Measurements from ENCODE around the gene CERK. TPM values are rescaled to one million over a fixed set of nuclear protein-coding genes. Genes with fewer than 3 reads are reported as not detected.

The CERK gene
- total RNA-seq, 4 donors from 2014 or later, result 14.6 to 34.0 (median 26.6) TPM

DNA sequence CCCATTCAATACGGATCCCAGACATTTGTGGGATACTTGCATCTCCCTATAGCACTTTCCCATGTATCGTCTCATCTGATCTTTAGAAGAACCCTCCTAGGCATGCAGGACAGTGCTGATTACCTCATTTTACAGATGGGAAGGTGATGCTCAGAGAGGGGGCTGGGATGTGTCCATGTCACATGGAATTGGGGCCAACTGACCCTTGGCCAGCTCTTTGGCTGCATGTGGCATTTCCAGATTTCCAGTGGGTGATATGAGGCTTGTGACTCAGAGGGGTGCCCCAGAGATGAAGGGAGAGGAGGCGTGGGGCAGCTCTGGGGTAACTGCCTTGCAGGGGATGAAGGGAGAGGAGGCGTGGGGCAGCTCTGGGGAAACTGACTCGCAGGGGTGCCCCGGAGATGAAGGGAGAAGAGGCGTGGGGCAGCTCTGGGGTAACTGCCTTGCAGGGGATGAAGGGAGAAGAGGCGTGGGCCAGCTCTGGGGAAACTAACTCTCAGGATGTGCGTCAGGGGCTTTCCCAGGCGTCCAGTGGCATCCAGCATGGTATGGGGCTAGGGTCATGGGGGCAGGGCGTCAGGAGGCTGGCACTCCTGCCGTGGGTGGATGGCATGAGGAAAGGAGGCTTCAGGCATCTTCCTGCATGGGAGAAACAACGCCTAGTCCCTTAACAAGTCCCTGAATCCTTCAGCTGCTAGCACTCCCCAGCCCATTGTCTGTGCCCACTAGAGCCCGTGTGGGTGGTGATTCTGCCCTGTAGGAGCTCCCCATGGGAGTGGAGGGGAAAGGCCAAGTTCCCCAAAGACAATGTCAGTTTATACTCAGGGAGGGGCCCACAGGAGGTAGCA is 11.9 kb upstream of the CERK start:
- H3K27me3 ChIP-seq, result peaks cover 0 to 9% (median 0%) of the 10 kb centered on the region in 4 donors
- DNase-seq, result no peak
- H3K9me3 ChIP-seq, result no peaks in the 10 kb centered on the region
- H3K4me1 ChIP-seq, result peaks cover 43 to 64% (median 49%) of the 10 kb centered on the region in 3 donors
- intact Hi-C loops (cut with DNase I), result no loop called here
- no peaks in the 10 kb centered on the region for H3K36me3 ChIP-seq
- TF ChIP-seq POLR2A (IDR thresholded peaks at IDR 0.05), result no peak
- TF ChIP-seq, protein P1, sequence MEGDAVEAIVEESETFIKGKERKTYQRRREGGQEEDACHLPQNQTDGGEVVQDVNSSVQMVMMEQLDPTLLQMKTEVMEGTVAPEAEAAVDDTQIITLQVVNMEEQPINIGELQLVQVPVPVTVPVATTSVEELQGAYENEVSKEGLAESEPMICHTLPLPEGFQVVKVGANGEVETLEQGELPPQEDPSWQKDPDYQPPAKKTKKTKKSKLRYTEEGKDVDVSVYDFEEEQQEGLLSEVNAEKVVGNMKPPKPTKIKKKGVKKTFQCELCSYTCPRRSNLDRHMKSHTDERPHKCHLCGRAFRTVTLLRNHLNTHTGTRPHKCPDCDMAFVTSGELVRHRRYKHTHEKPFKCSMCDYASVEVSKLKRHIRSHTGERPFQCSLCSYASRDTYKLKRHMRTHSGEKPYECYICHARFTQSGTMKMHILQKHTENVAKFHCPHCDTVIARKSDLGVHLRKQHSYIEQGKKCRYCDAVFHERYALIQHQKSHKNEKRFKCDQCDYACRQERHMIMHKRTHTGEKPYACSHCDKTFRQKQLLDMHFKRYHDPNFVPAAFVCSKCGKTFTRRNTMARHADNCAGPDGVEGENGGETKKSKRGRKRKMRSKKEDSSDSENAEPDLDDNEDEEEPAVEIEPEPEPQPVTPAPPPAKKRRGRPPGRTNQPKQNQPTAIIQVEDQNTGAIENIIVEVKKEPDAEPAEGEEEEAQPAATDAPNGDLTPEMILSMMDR (IDR thresholded peaks at IDR 0.05), result no peak
- no peak overlapping the region for H3K4me3 ChIP-seq
- peak overlapping the region in 3 of 4 donors; percentile 5 to 50 (median 16) for H3K27ac ChIP-seq
- 51 to 62% methylated on average over 7 to 12 of the region's 14 CpGs for WGBS, 2 donors

DNA sequence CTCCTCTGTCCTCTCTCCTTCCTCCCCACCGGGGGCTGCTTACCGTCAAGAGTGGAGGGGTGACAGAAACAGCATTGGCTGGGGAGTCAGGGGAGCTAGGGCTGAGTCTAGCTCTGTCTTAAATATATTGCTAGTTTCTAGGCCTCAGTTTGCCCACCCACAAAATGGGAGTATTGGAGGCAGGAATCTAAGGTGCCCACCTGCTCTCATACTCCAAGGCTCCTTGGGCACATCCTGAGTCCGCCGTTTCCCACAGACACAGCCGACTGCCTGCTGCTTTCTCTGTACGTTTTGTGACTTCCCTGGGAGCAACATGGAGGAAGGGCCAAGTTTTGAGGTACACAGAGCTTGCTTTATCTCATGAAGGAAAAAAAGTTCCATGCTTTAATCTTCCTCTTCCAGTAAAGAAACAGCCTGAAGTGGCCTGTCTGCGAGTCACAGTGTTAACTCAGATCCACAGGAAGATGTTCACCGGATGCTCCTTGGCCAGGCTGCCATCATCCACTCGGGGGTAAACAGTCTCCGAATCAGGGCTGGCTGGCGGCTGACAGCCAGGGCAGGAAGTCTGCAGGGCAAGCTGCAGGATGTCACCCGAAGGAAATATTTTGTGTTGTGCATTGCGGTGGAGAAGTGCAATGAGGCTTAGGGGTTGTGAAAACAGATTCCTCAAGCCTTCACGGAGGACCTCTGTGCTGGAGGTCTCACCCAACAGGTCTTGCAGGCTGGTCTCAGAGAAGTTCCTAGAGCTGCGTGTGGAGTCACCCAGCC is 11.0 kb upstream of the CERK start:
- peaks cover 0 to 9% (median 0%) of the 10 kb centered on the region in 4 donors for H3K27me3 ChIP-seq
- H3K4me1 ChIP-seq, result peaks cover 35 to 55% (median 40%) of the 10 kb centered on the region in 3 donors
- no peak overlapping the region for H3K4me3 ChIP-seq
- intact Hi-C loops (cut with DNase I), result no loop called here
- TF ChIP-seq POLR2A (IDR thresholded peaks at IDR 0.05), result no peak
- TF ChIP-seq, protein P1 (IDR thresholded peaks at IDR 0.05), result no peak
- DNase-seq, result no peak
- no peaks in the 10 kb centered on the region for H3K36me3 ChIP-seq
- WGBS, 2 donors, result 29 to 79% methylated on average over 2 to 12 of the region's 15 CpGs
- no peaks in the 10 kb centered on the region for H3K9me3 ChIP-seq
- peak overlapping the region in 2 of 4 donors; percentile 16 to 50 for H3K27ac ChIP-seq

DNA sequence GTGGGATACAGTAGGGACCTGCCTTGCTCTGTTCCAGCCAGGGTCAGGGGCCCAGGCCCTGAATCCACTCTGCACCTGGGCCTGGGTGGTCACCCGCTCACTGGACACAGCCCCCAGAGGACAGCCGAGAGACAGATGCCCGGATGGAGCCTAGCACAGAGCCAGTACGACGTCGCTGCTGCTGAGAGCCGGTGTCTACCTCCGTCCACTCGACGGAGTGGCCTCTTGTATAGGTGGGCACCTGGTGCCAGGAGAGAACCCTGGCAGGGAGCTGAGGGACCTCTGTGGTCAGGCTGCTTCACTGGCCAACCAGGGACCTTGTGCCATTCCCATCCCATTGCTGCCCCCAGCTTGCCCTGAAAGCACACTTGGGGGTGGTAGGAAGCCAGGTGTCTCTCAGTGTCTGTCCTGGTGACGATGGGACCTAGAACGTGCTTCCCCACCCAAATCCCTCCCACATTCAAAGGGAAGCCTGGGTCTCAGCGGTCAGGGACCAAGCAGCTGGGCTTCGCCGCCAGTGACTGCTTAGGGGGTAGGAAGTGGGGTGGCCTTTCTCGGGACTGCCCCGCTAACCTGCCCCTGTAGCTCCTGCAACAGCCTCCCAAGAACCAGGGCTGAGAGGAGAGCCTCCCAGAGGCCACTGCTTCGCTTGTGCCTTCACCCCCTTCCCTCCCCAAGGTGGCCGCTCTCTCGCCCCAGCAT is 10.3 kb upstream of the CERK start:
- Histone ChIP-seq H3K9me3 (no peaks in the 10 kb centered on the region), H3K4me1 (peaks cover 28 to 48% (median 33%) of the 10 kb centered on the region in 3 donors), H3K4me3 (no peak overlapping the region), H3K27me3 (peaks cover 0 to 9% (median 0%) of the 10 kb centered on the region in 4 donors), H3K27ac (peak overlapping the region in 2 of 4 donors; percentile 16 to 50), H3K36me3 (no peaks in the 10 kb centered on the region)
- intact Hi-C loops (cut with DNase I), result no loop called here
- no peak for TF ChIP-seq POLR2A (IDR thresholded peaks at IDR 0.05)
- TF ChIP-seq, protein P1 (IDR thresholded peaks at IDR 0.05), result no peak
- no peak for DNase-seq
- WGBS, 2 donors, result 68 to 95% methylated on average over 6 to 8 of the region's 20 CpGs

DNA sequence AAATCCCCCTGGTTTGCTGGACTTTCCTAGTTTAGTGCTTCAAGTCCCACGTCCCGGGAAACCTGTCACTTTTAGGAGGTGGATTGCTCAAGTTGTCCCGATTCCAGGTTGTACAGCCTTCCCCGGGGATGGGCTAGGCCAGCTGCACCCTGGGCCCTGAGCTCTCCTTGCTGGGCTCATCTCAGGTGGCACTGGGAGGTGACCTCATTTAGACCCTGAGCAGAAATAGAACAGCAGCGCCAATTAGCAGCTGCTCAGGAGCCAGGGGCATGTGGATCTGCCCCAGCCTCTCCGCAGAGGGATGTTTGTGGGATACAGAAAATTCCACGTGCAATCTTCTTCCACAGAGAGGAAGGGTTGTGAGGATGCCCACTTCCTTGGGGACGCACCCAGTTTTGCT is 9.6 kb upstream of the CERK start:
- intact Hi-C loops (cut with DNase I), result no loop called here
- no peak for TF ChIP-seq POLR2A (IDR thresholded peaks at IDR 0.05)
- TF ChIP-seq, protein P1 (IDR thresholded peaks at IDR 0.05), result no peak
- Histone ChIP-seq H3K27ac (no peak overlapping the region), H3K9me3 (no peaks in the 10 kb centered on the region), H3K4me3 (no peak overlapping the region), H3K36me3 (no peaks in the 10 kb centered on the region), H3K27me3 (peaks cover 0 to 9% (median 0%) of the 10 kb centered on the region in 4 donors), H3K4me1 (peaks cover 23 to 41% (median 29%) of the 10 kb centered on the region in 3 donors)
- DNase-seq, result no peak
- 20 to 50% methylated on average over 1 to 2 of the region's 8 CpGs for WGBS, 2 donors

Measured in esophagus squamous epithelium (tissue), 5 donors.